Trophoblast cell (in vitro differentiated cells and primary cell): ENCODE data around the gene IFRD2.
"Not testable (repeated sequence)": the region's sequence is repeated elsewhere in the genome, so short reads cannot be mapped to it uniquely, and the experiment has no call there.

Experiments used
- DNase-seq, 2 donors: peaks; one replicate each; pipeline ENCODE4 v3.0.0-alpha.2; 2016
- H2AFZ ChIP-seq: 2 replicates; pipeline ENCODE4 v1.6.1; 2013; ENCODE audit warnings: low read length, moderate library complexity, mild to moderate bottlenecking; ENCODE audit not compliant: insufficient read depth, poor library complexity
- H2AK5ac ChIP-seq: 2 replicates; pipeline ENCODE4 v1.6.1; 2013; ENCODE audit warnings: mild to moderate bottlenecking, low read length
- H2BK120ac ChIP-seq: 2 replicates; pipeline ENCODE4 v1.6.1; 2013; ENCODE audit warnings: low read length, mild to moderate bottlenecking, moderate library complexity; ENCODE audit not compliant: insufficient read depth, poor library complexity
- H2BK12ac ChIP-seq: 2 replicates; pipeline ENCODE4 v1.6.1; 2013; ENCODE audit warnings: mild to moderate bottlenecking, low read length, moderate library complexity
- H2BK5ac ChIP-seq: 2 replicates; pipeline ENCODE4 v1.6.1; 2013; ENCODE audit warnings: low read length, low read depth, moderate library complexity, mild to moderate bottlenecking; ENCODE audit not compliant: poor library complexity
- H3K14ac ChIP-seq: 2 replicates; pipeline ENCODE4 v1.6.1; 2013; ENCODE audit warnings: mild to moderate bottlenecking, low read length
- H3K18ac ChIP-seq: 2 replicates; pipeline ENCODE4 v1.6.1; 2013; ENCODE audit warnings: mild to moderate bottlenecking, low read length
- H3K23ac ChIP-seq: 2 replicates; pipeline ENCODE4 v1.6.1; 2013; ENCODE audit warnings: low read length
- H3K27ac ChIP-seq: 2 replicates; pipeline ENCODE4 v1.5.1; 2013; ENCODE audit warnings: low read depth, mild to moderate bottlenecking, inconsistent platforms, low read length, moderate library complexity
- H3K27me3 ChIP-seq: 2 replicates; pipeline ENCODE4 v1.6.1; 2013; ENCODE audit warnings: inconsistent platforms, mild to moderate bottlenecking, low read length, moderate library complexity; ENCODE audit not compliant: insufficient read depth
- H3K36me3 ChIP-seq, 2 experiments: 1 replicate in 1 of 2; 2 replicates in 1 of 2; pipeline ENCODE4 v1.6.1; 2013; ENCODE audit warnings: low read length in 2 of 2, mild to moderate bottlenecking in 2 of 2, moderate library complexity in 1 of 2; ENCODE audit not compliant: insufficient read depth in 2 of 2, control insufficient read depth in 1 of 2
- H3K4ac ChIP-seq: 2 replicates; pipeline ENCODE4 v1.6.1; 2013; ENCODE audit warnings: low read depth, mild to moderate bottlenecking, low read length, moderate library complexity
- H3K4me1 ChIP-seq, 2 experiments: 1 replicate in 1 of 2; 2 replicates in 1 of 2; pipeline ENCODE4 v1.6.1; 2013; ENCODE audit warnings: low read length in 2 of 2, mild to moderate bottlenecking in 2 of 2, moderate library complexity in 1 of 2; ENCODE audit not compliant: insufficient read depth in 2 of 2, control insufficient read depth in 1 of 2
- H3K4me2 ChIP-seq: 2 replicates; pipeline ENCODE4 v1.6.1; 2013; ENCODE audit warnings: inconsistent platforms, mild to moderate bottlenecking, low read length, moderate library complexity
- H3K4me3 ChIP-seq: 2 replicates; pipeline ENCODE4 v1.5.1; 2013; ENCODE audit warnings: mild to moderate bottlenecking, low read depth, low read length, inconsistent platforms
- H3K79me1 ChIP-seq: one replicate; pipeline ENCODE4 v1.6.1; 2013; ENCODE audit warnings: low read length
- H3K79me2 ChIP-seq: 2 replicates; pipeline ENCODE4 v1.6.1; 2013; ENCODE audit warnings: low read length, mild to moderate bottlenecking; ENCODE audit not compliant: control insufficient read depth, insufficient read depth, poor library complexity
- H3K9ac ChIP-seq: 2 replicates; pipeline ENCODE4 v1.6.1; 2013; ENCODE audit warnings: mild to moderate bottlenecking, low read length
- H3K9me3 ChIP-seq: 2 replicates; pipeline ENCODE4 v1.6.1; 2013; ENCODE audit warnings: low read depth, mild to moderate bottlenecking, control low read depth, inconsistent platforms, low read length; ENCODE audit not compliant: insufficient read depth
- H4K12ac ChIP-seq: 2 replicates; pipeline ENCODE4 v1.6.1; 2013; ENCODE audit warnings: low read depth, mild to moderate bottlenecking, low read length, moderate library complexity
- H4K8ac ChIP-seq: 2 replicates; pipeline ENCODE4 v1.6.1; 2013; ENCODE audit warnings: low read depth, mild to moderate bottlenecking, low read length, moderate library complexity
- H4K91ac ChIP-seq: one replicate; pipeline ENCODE4 v1.6.1; 2013; ENCODE audit warnings: low read depth, mild to moderate bottlenecking, low read length, moderate library complexity
- WGBS: extraction: QIAGEN DNeasy Blood & Tissue Kit; methylation state at CpG from one replicate; pipeline ENCODE4 v1.1.7; 2013; ENCODE audit warnings: missing lambda C conversion rate; ENCODE audit not compliant: insufficient read length, insufficient coverage; ENCODE audit errors: extremely low coverage; 5-methylcytosine and 5-hydroxymethylcytosine counted together

IFRD2 gene

DNA sequence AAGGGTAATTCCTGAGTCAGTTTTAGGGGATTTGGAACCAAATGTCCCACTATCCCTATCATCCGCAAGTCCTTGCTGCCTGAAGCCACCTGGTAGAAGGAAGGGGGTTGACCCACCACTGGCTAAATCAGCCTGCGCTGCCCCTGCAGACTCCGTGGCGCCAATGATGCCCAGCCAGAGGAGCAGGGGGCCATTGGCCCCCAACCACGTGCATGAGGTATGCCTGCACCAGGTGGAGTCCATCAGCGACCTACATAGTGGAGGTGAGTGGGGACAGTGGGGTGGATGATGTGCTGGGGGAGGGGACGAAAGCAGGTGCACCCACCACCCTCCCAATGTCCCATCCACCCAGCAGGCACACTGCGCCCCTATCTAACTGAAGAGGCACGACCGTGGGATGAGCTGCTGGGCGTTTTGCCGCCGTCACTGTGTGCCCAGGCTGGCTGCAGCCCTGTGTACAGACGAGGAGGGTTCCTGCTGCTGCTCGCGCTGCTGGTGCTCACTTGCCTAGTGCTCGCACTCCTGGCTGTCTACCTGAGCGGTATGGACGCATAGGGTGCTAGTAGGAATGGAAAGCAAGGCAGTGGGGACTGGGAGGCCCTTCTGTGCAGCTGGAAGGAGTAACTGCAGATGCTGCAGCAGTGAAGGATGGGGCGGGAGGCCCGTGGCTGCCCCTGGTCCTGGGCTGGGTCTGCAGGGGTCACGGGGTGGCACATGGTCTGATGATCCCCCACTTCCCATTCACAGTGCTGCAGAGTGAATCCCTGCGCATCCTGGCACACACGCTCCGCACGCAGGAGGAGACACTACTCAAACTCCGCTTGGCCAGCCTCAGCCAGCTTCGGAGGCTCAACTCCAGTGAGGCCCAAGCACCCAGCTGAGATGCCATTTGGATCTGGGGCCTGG is 5.7 kb downstream of the IFRD2 start:
- WGBS: no CpG with 5 or more reads among the region's 28 CpGs
- H2AK5ac ChIP-seq: no peak overlapping the region
- peaks cover under 1% of the 10 kb centered on the region for H3K79me2 ChIP-seq
- H4K91ac ChIP-seq: no peak overlapping the region
- peaks cover under 1% of the 10 kb centered on the region for H3K79me1 ChIP-seq
- H3K27ac ChIP-seq: no peak overlapping the region
- no peak overlapping the region for H3K4me3 ChIP-seq
- H3K23ac ChIP-seq: no peak overlapping the region
- no peak for DNase-seq
- no peak overlapping the region for H3K18ac ChIP-seq
- H4K8ac ChIP-seq: no peak overlapping the region
- no peak overlapping the region for H3K4ac ChIP-seq
- H3K36me3 ChIP-seq: peaks cover 42 to 43% of the 10 kb centered on the region in 2 experiments
- H2AFZ ChIP-seq: no peak overlapping the region
- H2BK12ac ChIP-seq: no peak overlapping the region
- no peak overlapping the region for H4K12ac ChIP-seq
- H2BK120ac ChIP-seq: no peak overlapping the region
- peaks cover 3 to 5% of the 10 kb centered on the region in 2 experiments for H3K4me1 ChIP-seq
- no peak overlapping the region for H2BK5ac ChIP-seq
- peaks cover 7% of the 10 kb centered on the region for H3K9me3 ChIP-seq
- no peaks in the 10 kb centered on the region for H3K27me3 ChIP-seq
- no peak overlapping the region for H3K4me2 ChIP-seq
- H3K14ac ChIP-seq: no peak overlapping the region
- H3K9ac ChIP-seq: no peak overlapping the region

DNA sequence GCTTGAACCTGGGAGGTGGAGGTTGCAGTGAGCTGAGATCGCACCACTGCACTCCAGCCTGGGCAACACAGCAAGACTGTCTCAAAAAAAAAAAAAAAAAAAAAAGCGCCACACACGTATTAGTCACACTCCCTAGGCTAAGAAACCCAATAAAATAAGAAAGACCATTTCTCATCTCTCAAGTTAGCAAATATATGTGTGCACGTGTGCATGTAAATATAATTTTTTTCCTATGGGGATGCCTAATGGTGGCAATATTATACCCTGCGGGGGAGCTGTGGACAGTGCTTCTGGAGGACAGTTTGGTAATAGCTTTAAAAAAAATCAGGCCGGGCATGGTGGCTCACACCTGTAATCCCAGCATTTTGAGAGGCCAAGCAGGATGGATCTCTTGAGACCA is 8.1 kb downstream of the IFRD2 start:
- no CpG with 5 or more reads among the region's 6 CpGs for WGBS
- not testable (repeated sequence) for H3K4me1 ChIP-seq, H3K27me3 ChIP-seq

DNA sequence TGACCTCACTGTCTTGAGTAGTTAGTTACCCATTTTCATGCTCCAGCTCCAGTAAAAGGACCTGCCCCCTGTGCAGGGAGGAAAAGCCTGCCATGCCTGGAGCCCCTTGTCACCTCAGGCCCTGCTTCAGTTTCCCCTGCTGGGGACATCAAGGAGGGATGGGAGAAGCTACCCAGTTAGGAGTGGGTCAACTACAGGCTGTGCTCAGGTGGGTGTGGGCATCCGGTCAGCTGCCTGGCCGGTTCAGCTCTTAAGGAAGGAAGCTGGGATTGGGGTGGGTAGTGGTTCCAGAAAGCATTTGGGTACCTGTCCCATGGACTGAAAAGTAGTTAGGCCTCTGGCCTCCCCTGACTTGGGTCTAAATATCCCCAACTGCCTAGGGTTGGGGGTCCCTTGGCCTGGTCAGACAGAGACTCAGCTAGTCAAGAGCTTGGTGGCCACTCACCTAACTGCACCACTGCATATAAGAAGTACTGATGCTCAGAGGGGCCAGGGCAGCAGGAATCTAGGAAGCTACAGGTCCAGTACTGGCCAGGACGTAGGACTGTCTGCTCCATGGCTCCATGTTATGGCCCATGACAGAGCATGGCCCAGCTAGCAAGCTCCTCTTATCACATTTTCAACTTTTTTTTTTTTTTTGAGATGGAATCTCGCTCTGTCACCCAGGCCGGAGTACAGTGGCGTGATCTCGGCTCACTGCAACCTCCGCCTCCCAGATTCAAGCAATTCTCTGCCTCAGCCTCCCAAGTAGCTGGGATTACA is 12.8 kb downstream of the IFRD2 start:
- no peak overlapping the region for H4K91ac ChIP-seq
- no peak overlapping the region for H2BK5ac ChIP-seq
- no peak overlapping the region for H4K12ac ChIP-seq
- H3K36me3 ChIP-seq: no peaks in the 10 kb centered on the region
- H2AK5ac ChIP-seq: no peak overlapping the region
- no peak overlapping the region for H3K4me3 ChIP-seq
- no peaks in the 10 kb centered on the region for H3K79me2 ChIP-seq
- no peaks in the 10 kb centered on the region for H3K79me1 ChIP-seq
- H2BK12ac ChIP-seq: no peak overlapping the region
- no peak overlapping the region for H2AFZ ChIP-seq
- WGBS: no CpG with 5 or more reads among the region's 8 CpGs
- no peak overlapping the region for H3K18ac ChIP-seq
- no peak overlapping the region for H3K27ac ChIP-seq
- H3K9ac ChIP-seq: no peak overlapping the region
- H3K14ac ChIP-seq: no peak overlapping the region
- H3K4me1 ChIP-seq: peaks cover 0 to 2% of the 10 kb centered on the region in 2 experiments
- no peak overlapping the region for H3K4ac ChIP-seq
- H3K9me3 ChIP-seq: peaks cover 10% of the 10 kb centered on the region
- H3K4me2 ChIP-seq: no peak overlapping the region
- H3K23ac ChIP-seq: no peak overlapping the region
- no peak for DNase-seq
- no peak overlapping the region for H2BK120ac ChIP-seq
- no peak overlapping the region for H4K8ac ChIP-seq
- peaks cover 10% of the 10 kb centered on the region for H3K27me3 ChIP-seq

More for the DNA sequence above, 8.1 kb downstream of the IFRD2 start:
- H3K79me1 ChIP-seq, H3K4me3 ChIP-seq, H3K9me3 ChIP-seq, DNase-seq, H3K79me2 ChIP-seq, H3K4ac ChIP-seq, H2BK5ac ChIP-seq, H2AK5ac ChIP-seq, H3K9ac ChIP-seq, H2BK120ac ChIP-seq, H4K91ac ChIP-seq, H3K4me2 ChIP-seq, H4K12ac ChIP-seq, H4K8ac ChIP-seq, H3K18ac ChIP-seq, H2BK12ac ChIP-seq, H3K27ac ChIP-seq, H3K14ac ChIP-seq, H2AFZ ChIP-seq, H3K23ac ChIP-seq: not testable (repeated sequence)
- peaks cover 27 to 29% of the 10 kb centered on the region in 2 experiments for H3K36me3 ChIP-seq

DNA sequence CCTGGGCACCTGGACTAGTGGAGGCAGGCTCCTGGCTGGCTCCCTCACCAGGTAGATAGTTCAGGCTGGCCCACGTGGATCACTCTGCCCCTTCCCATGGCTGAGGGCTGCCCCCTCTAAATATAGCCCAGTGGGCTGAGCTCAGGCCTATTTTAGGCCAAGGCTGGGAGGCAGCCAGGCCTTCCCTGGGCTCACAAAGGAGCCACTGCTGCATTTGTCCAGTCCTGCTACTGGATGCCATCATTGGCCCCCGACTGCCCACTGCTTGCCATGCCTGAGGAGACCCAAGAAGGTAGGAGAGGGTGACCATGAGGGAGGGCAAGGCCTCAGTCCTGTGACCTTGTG is 13.4 kb downstream of the IFRD2 start, which contains the start of gene LSMEM2:
LSMEM2 (plus strand) TSS at position 208 of the 345 bp plus-strand sequence; CDS start at position 235, 27 bp downstream.
- no peak for DNase-seq

More for the DNA sequence above, 13.4 kb downstream of the IFRD2 start, which contains the start of gene LSMEM2:
- Histone ChIP-seq H2AK5ac (no peak within 1 kb of the TSS), H3K79me1 (no peaks in the 10 kb centered on the region), H2BK12ac (no peak within 1 kb of the TSS), H3K4me3 (no peak within 1 kb of the TSS), H4K91ac (no peak within 1 kb of the TSS), H3K14ac (no peak within 1 kb of the TSS), H3K23ac (no peak within 1 kb of the TSS), H2AFZ (no peak within 1 kb of the TSS), H4K8ac (no peak within 1 kb of the TSS), H3K79me2 (no peaks in the 10 kb centered on the region), H3K18ac (no peak within 1 kb of the TSS), H3K27ac (no peak within 1 kb of the TSS), H2BK120ac (no peak within 1 kb of the TSS), H3K27me3 (peaks cover 11% of the 10 kb centered on the region), H3K4ac (no peak within 1 kb of the TSS), H4K12ac (no peak within 1 kb of the TSS), H3K9ac (no peak within 1 kb of the TSS), H3K4me1 (peaks cover 0 to 2% of the 10 kb centered on the region in 2 experiments), H3K36me3 (no peaks in the 10 kb centered on the region), H2BK5ac (no peak within 1 kb of the TSS), H3K4me2 (no peak within 1 kb of the TSS), H3K9me3 (peaks cover 10% of the 10 kb centered on the region)
- no CpG with 5 or more reads among the region's 2 CpGs for WGBS
